Fibroblast of skin of left quadriceps (primary cell): ENCODE data around the gene RPS18.
A peak's percentile ranks its signal among the peaks of the same experiment; 100 is the strongest.

ENCODE experiments used
- DNase-seq, 2 experiments: peaks; one replicate each; pipeline ENCODE4 v3.0.0-alpha.2; 2013; ENCODE audit warnings: low read depth in 2 of 2

Gene RPS18

DNA sequence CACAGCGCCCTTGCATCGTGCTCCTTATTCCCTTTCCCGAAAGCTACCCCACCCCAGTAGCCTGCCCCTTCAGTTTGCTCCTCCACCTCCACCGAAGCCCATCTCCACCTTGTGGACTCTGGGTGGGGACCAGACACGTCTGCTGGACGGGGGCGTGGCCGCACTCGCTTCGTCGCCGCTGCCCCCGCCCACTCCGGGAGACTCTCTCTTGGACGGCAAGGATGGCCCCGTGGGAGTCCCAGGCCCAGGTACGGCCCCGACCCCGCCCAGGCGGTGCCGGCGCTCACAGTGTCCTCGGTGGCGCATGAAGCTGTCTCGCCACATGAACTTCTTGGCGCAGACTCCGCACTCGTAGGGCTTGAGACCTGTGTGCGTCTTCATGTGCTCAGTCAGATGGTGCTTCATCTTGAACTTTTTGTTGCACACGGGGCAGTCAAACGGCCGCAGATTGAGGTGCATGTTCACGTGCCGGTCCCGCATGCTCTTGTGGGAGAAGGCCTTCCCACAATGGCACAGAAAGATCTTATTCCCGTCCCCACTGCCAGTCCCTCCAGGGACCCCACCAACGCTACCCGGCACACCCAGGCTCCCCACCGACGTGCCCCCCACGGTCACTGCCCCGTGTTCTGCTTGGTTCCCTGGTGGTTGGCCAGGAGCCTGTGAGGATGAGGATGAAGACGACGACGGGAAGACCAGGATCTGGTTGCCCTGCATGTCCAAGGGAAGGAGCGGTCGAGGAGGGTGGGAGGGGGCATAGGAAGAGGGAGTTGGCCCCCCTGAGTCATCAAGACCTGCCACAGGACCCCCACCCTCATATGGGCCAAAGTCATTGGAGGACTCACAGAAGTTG lies 43.3 kb downstream of the RPS18 start:
- DNase-seq, result no peak

DNA sequence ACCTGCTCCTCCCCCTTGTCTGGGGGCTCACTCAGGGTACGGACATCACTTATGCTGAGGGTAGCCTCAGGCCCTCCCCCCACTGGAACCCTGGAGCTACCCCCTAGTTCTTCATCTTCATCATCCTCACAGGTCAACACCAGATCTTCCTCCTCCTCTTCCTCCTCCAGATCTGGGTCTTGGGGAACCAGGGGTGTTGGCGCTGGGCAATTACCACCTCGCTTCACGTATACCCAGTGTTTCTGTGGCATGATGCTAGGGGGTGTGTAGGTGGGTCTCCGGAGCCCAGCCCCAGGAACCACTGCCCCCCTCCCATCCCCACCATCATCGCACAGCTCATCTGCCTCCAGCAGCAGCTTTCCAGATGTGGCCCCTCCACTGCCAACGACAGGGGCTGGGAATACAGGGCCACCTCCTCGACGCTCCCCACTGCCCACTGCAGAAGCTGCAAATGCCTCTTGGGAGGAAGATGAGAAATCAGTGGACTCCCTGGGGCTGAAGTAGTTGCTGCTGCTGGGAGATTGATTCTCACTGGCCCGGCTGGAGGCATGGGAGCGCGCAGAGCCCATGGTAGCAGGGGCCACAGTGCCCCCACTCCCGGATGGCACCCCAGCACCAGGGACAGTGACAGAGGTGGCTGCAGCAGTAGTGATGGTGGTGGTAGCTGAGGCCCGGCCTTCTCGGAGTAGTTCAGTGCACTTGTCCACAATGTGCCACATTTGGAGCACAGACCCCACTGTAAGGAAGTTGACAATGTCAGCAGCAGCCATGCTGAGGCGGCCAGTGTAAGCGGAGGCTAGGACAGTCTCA lies 44.1 kb downstream of the RPS18 start:
- DNase-seq, result no peak

DNA sequence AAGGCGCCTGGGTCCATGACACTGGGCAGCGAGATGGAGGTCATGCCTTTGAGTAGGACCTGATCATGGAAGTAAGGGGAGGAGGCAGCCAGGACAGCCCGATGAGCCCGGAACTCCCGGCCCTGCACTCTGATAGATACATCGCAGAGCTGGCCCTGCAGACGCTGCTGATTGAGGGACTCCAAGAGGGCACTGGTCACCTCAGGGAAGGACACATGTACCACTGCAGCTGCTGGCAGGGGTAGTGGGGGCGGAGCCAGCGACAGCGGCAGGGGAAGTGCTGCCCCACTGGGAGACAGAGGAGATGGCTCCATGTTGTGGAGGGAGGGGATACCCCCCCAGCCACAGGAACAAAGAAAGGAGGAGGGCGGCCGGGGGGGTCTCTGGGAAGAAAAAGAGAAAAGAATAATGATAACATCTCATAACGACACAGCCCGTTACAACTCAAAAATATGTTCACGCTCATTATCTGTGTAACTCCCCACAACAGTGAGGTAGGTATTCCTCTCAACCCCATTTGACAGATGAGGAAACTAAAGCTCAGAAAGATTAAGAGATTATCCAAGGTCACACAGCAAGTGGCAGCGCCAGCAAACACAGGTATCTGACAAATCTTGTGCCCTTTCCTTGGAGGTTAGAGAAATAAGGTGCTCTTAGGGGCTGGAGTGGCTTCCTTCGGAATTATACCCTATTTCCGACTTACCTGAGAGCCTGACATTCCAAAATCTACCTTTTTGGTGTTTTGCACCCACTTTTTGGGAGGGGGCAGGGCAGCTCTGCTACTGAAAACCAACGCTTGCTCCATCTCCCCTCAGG lies 44.9 kb downstream of the RPS18 start:
- no peak for DNase-seq

- no peak for DNase-seq
These were observed 45.5 kb downstream of the RPS18 start for GRCh38 chr6:33317419-33317668.

DNA sequence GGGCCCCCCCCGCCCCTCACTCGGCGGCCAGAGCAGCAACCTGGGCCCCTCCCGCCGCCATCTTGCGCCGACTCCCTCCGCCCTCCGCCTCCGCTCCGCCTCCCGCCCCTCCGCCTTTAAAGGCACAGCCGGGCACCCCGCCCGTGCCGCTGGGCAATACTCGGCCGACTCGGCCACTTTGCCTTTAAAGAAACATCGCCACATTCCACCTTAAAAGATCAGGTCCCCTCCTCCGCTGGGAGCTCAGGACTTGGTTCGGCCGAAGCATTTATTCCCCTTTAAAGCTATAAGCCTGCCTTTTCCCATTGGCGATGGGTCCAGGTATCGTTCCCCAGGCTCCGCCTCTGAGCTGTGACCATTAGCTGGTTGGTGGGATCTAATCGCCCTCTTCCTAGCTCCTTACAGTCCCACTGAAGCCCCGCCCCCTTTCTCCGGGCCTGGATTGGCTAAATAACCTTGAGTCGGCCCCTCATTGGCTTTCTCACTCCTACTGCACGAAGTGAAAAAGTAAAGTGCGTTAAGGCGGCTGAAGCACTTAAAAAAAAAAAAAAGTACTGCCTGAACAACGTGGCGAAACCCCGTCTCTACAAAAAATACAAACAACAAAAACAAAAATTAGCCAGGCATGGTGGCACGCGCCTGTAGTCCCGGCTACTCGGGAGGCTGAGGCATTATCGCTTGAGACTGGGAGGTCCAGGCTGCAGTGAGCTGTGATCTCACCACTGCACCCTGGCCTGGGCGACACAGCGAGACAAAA lies 46.0 kb downstream of the RPS18 start, which contains the start of gene ZBTB22:
Gene ZBTB22, minus strand, starts transcription at position 76 of the 757 bp plus-strand sequence. CDS start 828 bp downstream, outside the sequence.
- DNase-seq, result peak; percentile 99

DNA sequence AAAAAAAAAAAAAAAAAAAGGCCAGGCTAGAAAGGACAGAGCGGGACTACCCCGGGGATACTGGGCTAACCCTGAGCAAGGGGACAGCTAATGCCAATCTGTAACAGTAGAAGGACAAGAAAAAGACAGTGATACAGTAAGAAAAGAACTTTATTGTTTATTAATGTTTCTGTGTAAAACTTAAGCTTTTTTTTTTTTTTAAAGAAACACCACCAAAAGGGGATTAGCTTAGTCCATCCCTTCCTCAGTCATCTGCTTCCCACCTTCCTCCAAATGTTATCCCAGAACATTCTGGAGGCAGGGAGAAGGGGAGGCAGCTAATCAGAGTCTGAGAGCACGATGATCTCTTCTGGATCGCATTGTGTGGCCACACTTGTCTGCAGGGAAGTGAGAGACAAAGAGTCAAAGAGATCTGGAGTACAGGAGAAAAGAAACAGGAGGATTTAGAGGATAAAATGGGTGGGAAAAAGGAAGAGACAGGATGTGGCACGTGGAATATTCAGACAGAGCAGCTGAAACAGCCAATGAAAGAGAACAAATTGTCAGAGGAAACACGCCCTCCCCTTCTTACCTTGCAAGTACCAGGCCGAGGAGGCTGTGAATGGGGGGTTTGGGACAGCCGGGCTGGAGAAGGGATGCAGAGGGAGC lies 46.7 kb downstream of the RPS18 start:
- DNase-seq, result no peak

DNA sequence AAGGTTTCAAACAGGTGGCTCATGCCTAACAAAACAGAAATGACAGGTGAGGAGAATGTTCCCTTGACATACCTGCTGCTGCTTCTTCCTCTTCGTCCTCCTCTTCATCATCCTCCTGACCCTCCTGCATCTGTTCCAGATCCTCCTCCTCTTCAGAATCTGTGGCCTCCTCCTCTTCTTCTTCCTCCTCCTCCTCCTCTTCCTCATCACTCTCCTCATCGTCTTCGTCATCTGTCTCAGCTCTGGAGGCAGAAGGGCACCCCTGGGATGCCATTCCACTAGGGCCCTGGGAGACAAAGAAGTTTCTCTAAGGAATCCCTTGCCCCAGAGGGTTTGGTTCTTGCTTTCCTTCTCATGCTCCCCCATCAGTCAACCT lies 48.1 kb downstream of the RPS18 start:
- no peak for DNase-seq

- peak in 1 of 2 experiments; percentile 53 for DNase-seq
These were observed 48.7 kb downstream of the RPS18 start for GRCh38 chr6:33320315-33321181.

- no peak for DNase-seq
These were observed 49.4 kb downstream of the RPS18 start for GRCh38 chr6:33321227-33321626.

DNA sequence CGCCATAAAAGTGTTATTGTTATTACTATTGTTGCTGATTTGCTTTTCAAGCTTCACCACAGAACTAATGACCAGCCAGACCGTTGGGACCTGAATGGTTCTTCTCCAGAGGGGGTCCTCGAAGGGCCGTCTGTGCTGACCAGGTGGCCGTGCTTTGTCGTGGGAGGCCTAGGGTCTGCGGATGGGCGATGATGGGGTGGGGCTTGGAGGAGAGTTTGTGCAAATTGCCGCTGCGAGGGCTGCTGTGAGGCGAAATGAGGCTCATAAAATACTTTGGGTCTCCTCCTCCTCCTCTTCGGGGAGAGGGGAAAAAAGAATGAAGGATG lies 51.7 kb downstream of the RPS18 start:
- DNase-seq, result no peak

- DNase-seq, result no peak
These were observed 52.2 kb downstream of the RPS18 start for GRCh38 chr6:33324125-33324524.
